Tibial artery (tissue), 4 donors: ENCODE measurements around the gene RBM19.

ENCODE experiments used
- DNase-seq, 2 donors: peaks; one replicate each; pipeline ENCODE4 v3.0.0-alpha.2; 2019
- H3K27ac ChIP-seq, 2 donors: fragments of 200-600 bp; sonication (generic) in 1 of 2; 1 replicate in 1 of 2; 2 replicates in 1 of 2; pipeline ENCODE4 v1.5.1; 2018 to 2019; ENCODE audit warnings: mild to moderate bottlenecking in 1 of 2
- H3K27me3 ChIP-seq, 2 donors: fragments of 200-600 bp; sonication (generic) in 1 of 2; one replicate each; pipeline versions ENCODE4 v1.5.1 to v1.6.0; 2016 to 2019
- H3K36me3 ChIP-seq, 3 donors: fragments of 200-600 bp; sonication (generic) in 2 of 3; one replicate each; pipeline ENCODE4 v1.5.1; 2016 to 2019; ENCODE audit warnings: mild to moderate bottlenecking in 2 of 3
- H3K4me1 ChIP-seq, 4 donors: fragments of 200-600 bp; sonication (generic) in 2 of 4; 1 replicate in 3 of 4; 2 replicates in 1 of 4; pipeline ENCODE4 v1.5.1; 2016 to 2019
- H3K4me3 ChIP-seq, 2 donors: fragments of 200-600 bp; sonication (generic) in 1 of 2; 1 replicate in 1 of 2; 2 replicates in 1 of 2; pipeline ENCODE4 v1.5.1; 2018 to 2019; ENCODE audit warnings: mild to moderate bottlenecking in 2 of 2
- H3K9me3 ChIP-seq, 3 donors: fragments of 200-600 bp; sonication (generic) in 1 of 3; one replicate each; pipeline ENCODE4 v1.5.1; 2016 to 2019
- intact Hi-C: fragments of 100-400 bp; cut with DNase I; formaldehyde crosslinking; loops from one replicate; pipeline ENCODE4 v1.15.0; 2023; ENCODE audit warnings: low total_unique reads
- TF ChIP-seq, protein P1 (sequence below), 2 experiments: fragments of 200-600 bp in 1 of 2; fragments of 450-650 bp in 1 of 2; IDR thresholded peaks; one replicate each; pipeline ENCODE4 v1.5.1; 2017 to 2019; ENCODE audit warnings: antibody characterized with exemption in 2 of 2, mild to moderate bottlenecking in 1 of 2, moderate library complexity in 1 of 2

Gene RBM19

DNA sequence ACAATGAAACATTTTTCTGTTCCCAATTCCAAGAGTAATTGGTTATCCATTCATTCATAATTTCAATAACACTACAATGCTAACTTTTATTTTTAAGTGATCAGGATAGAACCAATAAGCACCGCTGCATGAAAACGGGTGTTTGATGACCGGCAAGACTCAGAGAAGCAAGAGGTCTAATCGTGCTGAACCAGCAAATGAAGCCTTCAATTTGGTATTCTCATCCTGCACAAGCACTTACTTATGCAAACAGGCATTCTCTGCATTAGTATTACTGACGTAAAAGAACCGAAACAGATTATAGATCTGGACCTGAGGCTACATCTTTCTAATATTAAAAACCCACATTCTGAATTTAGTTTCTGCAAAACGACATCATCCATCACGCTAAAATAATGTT lies 67.7 kb downstream of the RBM19 start:
- intact Hi-C loops = no loop called here
- TF ChIP-seq, protein P1, sequence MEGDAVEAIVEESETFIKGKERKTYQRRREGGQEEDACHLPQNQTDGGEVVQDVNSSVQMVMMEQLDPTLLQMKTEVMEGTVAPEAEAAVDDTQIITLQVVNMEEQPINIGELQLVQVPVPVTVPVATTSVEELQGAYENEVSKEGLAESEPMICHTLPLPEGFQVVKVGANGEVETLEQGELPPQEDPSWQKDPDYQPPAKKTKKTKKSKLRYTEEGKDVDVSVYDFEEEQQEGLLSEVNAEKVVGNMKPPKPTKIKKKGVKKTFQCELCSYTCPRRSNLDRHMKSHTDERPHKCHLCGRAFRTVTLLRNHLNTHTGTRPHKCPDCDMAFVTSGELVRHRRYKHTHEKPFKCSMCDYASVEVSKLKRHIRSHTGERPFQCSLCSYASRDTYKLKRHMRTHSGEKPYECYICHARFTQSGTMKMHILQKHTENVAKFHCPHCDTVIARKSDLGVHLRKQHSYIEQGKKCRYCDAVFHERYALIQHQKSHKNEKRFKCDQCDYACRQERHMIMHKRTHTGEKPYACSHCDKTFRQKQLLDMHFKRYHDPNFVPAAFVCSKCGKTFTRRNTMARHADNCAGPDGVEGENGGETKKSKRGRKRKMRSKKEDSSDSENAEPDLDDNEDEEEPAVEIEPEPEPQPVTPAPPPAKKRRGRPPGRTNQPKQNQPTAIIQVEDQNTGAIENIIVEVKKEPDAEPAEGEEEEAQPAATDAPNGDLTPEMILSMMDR (IDR thresholded peaks at IDR 0.05) = no peak
- Histone ChIP-seq H3K4me3 (no peak overlapping the region), H3K27me3 (no peaks in the 10 kb centered on the region), H3K36me3 (peaks cover 10 to 14% (median 13%) of the 10 kb centered on the region in 3 donors), H3K27ac (no peak overlapping the region), H3K9me3 (no peaks in the 10 kb centered on the region), H3K4me1 (no peaks in the 10 kb centered on the region)
- no peak for DNase-seq

DNA sequence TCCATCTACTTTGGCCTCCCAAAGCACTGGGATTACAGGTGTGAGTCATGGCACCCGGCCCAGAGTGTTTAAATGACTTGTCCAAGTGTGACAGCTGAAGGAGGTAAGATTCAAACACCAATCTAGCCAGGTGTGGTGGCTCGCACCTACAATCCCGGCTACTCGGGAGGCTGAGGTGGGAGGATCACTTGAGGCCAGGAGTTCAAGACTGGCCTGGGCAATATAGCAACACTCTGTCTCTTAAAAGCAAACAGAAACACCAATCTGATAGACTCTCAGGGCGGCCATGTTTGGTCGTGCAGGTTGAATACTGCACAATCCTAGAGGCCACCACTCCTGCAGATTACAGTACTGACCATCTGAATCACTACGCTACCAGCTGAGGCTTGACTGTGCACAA lies 68.7 kb downstream of the RBM19 start:
- H3K9me3 ChIP-seq = no peaks in the 10 kb centered on the region
- peaks cover 4 to 13% (median 7%) of the 10 kb centered on the region in 3 donors for H3K36me3 ChIP-seq
- intact Hi-C loops = no loop called here
- TF ChIP-seq, protein P1 (IDR thresholded peaks at IDR 0.05) = no peak
- no peaks in the 10 kb centered on the region for H3K4me1 ChIP-seq
- H3K27ac ChIP-seq = no peak overlapping the region
- no peak for DNase-seq
- H3K4me3 ChIP-seq = no peak overlapping the region
- H3K27me3 ChIP-seq = no peaks in the 10 kb centered on the region

DNA sequence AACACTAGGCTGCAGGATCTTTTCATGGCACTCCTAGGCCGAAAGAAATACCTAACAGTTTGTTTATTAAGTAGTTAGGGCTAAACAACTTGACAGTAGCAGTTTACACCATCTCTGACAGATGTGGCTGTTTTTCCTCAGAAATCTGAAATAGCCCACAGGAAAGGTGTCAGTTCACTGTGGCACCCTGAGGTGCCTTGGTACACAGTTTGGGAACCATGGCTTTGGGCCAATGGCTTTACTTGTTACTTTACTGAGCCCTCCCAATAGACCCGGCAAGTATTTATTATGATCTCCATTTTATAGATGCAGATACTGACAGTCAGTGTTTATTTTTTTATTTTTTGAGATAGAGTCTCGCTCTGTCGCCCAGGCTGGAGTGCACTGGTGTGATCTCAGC lies 69.3 kb downstream of the RBM19 start:
- H3K4me1 ChIP-seq = no peaks in the 10 kb centered on the region
- peaks cover 4 to 13% (median 7%) of the 10 kb centered on the region in 3 donors for H3K36me3 ChIP-seq
- H3K27ac ChIP-seq = no peak overlapping the region
- intact Hi-C loops = no loop called here
- no peaks in the 10 kb centered on the region for H3K9me3 ChIP-seq
- no peak for DNase-seq
- H3K4me3 ChIP-seq = no peak overlapping the region
- no peaks in the 10 kb centered on the region for H3K27me3 ChIP-seq
- TF ChIP-seq, protein P1 (IDR thresholded peaks at IDR 0.05) = no peak

DNA sequence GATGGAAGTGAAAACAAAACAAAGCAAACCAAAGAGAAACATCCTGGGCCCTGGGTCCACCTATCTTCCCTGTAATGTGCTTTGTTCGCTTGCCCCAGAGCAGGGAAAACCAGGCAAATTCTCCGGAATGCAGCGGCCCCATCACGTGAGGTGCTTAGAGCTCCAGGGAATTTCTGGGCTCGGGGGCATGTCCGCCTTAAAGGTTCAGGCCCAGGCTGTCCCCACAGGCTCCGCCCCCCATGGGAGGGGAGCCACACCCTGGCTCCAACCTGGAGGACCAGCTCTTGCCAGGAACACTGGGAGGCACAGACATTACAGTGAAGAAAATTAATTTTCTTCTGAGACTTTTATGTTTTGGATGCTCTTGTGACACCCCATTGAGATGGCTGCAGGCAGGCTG lies 69.9 kb downstream of the RBM19 start:
- H3K4me3 ChIP-seq = no peak overlapping the region
- H3K27me3 ChIP-seq = no peaks in the 10 kb centered on the region
- peaks cover 4 to 13% (median 6%) of the 10 kb centered on the region in 3 donors for H3K36me3 ChIP-seq
- no peaks in the 10 kb centered on the region for H3K4me1 ChIP-seq
- TF ChIP-seq, protein P1 (IDR thresholded peaks at IDR 0.05) = no peak
- no peak for DNase-seq
- no peak overlapping the region for H3K27ac ChIP-seq
- H3K9me3 ChIP-seq = no peaks in the 10 kb centered on the region
- intact Hi-C loops = no loop called here

DNA sequence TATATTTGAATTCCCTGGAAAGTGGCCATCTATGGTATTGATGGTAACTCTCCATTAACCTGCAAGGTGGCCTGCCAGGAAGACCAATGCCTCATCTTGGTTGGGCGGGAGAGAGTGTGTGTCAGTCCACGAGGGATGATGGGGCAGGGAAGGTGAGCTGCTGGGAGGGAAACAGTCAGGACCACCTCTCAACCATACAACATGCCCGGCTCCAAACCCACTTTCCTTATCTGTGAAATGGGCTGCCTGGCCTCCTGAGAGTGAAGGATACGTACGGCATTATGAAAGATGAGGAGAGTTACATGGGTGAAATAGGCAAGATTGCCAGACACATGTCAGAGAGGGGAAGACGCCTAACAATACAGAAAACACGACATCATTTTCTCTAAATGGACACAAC lies 70.9 kb downstream of the RBM19 start:
- intact Hi-C loops = no loop called here
- no peak for DNase-seq
- Histone ChIP-seq H3K27me3 (no peaks in the 10 kb centered on the region), H3K27ac (no peak overlapping the region), H3K4me1 (peaks cover 0 to 3% (median 0%) of the 10 kb centered on the region in 4 donors), H3K36me3 (peaks cover 3 to 13% (median 4%) of the 10 kb centered on the region in 3 donors), H3K9me3 (no peaks in the 10 kb centered on the region), H3K4me3 (no peak overlapping the region)
- TF ChIP-seq, protein P1 (IDR thresholded peaks at IDR 0.05) = no peak

DNA sequence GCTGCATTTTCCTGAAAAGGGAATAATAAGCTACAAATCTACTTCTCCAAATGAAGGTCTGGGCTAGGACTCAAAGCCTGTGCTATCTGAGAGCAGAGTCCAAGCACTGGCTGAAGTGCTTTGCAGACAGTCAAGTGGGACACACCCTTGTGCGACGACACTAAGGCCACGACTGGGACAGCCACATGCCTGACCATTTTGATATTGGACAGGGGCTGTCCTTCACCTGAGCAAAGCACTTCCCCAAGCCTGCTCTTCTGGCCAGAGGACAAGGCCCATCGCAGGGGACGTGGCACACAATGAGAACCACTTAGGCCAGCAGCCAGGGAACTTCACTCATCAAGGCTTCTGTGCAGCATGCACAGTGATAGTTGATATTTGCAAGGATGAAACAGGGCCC lies 71.4 kb downstream of the RBM19 start:
- H3K4me1 ChIP-seq = peaks cover 0 to 7% (median 0%) of the 10 kb centered on the region in 4 donors
- no peak for DNase-seq
- no peak overlapping the region for H3K27ac ChIP-seq
- no peaks in the 10 kb centered on the region for H3K9me3 ChIP-seq
- H3K36me3 ChIP-seq = peaks cover 3 to 13% (median 4%) of the 10 kb centered on the region in 3 donors
- no peak overlapping the region for H3K4me3 ChIP-seq
- intact Hi-C loops = no loop called here
- TF ChIP-seq, protein P1 (IDR thresholded peaks at IDR 0.05) = no peak
- no peaks in the 10 kb centered on the region for H3K27me3 ChIP-seq
